ENCODE measurements around the gene STOX1.
"Not testable (repeated sequence)": the region's sequence is repeated elsewhere in the genome, so short reads cannot be mapped to it uniquely, and the experiment has no call there.

Gene STOX1

GRCh38 chr10:68826764-68827591 is at the start of gene STOX1:
STOX1 (plus strand) TSS chr10:68827531; CDS start chr10:68827624, 93 bp downstream.
- DNase-seq: peak; percentile 91

- DNase-seq: no peak
These were observed 45.4 kb upstream of the STOX1 start for GRCh38 chr10:68781613-68782574.

- DNase-seq: no peak
These were observed 42.9 kb upstream of the STOX1 start for GRCh38 chr10:68784476-68784875.

- DNase-seq: no peak
These were observed 39.5 kb upstream of the STOX1 start for GRCh38 chr10:68787813-68788212.

GRCh38 chr10:68790476-68790875 is 36.9 kb upstream of the STOX1 start:
- no peak for DNase-seq

GRCh38 chr10:68792115-68792514 is 35.2 kb upstream of the STOX1 start:
- peak; percentile 15 for DNase-seq

- no peak for DNase-seq
These were observed 31.3 kb upstream of the STOX1 start for GRCh38 chr10:68795886-68796532.

- no peak for DNase-seq
These were observed 30.7 kb upstream of the STOX1 start for GRCh38 chr10:68796605-68797004.

GRCh38 chr10:68800211-68800610 is 27.1 kb upstream of the STOX1 start:
- DNase-seq: no peak

GRCh38 chr10:68804692-68805091 is 22.6 kb upstream of the STOX1 start:
- no peak for DNase-seq

- DNase-seq: not testable (repeated sequence)
These were observed 16.5 kb upstream of the STOX1 start for GRCh38 chr10:68810830-68811229.

GRCh38 chr10:68811314-68812009 is 15.9 kb upstream of the STOX1 start:
- DNase-seq: no peak

- DNase-seq: no peak
These were observed 14.9 kb upstream of the STOX1 start for GRCh38 chr10:68812420-68812819.

GRCh38 chr10:68813559-68813958 is 13.8 kb upstream of the STOX1 start:
- peak; percentile 29 for DNase-seq

- DNase-seq: no peak
These were observed 10.4 kb upstream of the STOX1 start for GRCh38 chr10:68816796-68817412.

GRCh38 chr10:68820359-68820758 is 7.0 kb upstream of the STOX1 start:
- DNase-seq: not testable (repeated sequence)

GRCh38 chr10:68822626-68823025 is 4.7 kb upstream of the STOX1 start:
- DNase-seq: not testable (repeated sequence)

- DNase-seq: not testable (repeated sequence)
These were observed 245 bp downstream of the STOX1 start for GRCh38 chr10:68827592-68827959.

GRCh38 chr10:68828083-68828601 is 811 bp downstream of the STOX1 start:
- peak; percentile 53 for DNase-seq

- DNase-seq: no peak
These were observed 1.5 kb downstream of the STOX1 start for GRCh38 chr10:68828833-68829232.

- DNase-seq: no peak
These were observed 2.2 kb downstream of the STOX1 start for GRCh38 chr10:68829521-68829920.

- DNase-seq: no peak
These were observed 2.6 kb downstream of the STOX1 start for GRCh38 chr10:68829952-68830351.
